Peyer's patch (tissue), 4 donors: ENCODE results near the gene GINS2. TPM values are rescaled to one million over a fixed set of nuclear protein-coding genes. Genes with fewer than 3 reads are reported as not detected.

Experiments
- DNase-seq, 3 donors: peaks; one replicate each; pipeline ENCODE4 v3.0.0-alpha.2; 2017 to 2019
- H3K27ac ChIP-seq, 4 donors: fragments of 200-600 bp; sonication (generic); one replicate each; pipeline ENCODE4 v1.5.1; 2016 to 2019
- H3K27me3 ChIP-seq, 2 donors: fragments of 200-600 bp; sonication (generic); one replicate each; pipeline ENCODE4 v1.5.1; 2019
- H3K36me3 ChIP-seq, 3 donors: fragments of 200-600 bp; sonication (generic); one replicate each; pipeline ENCODE4 v1.5.1; 2016 to 2019
- H3K4me1 ChIP-seq, 4 donors: fragments of 200-600 bp; sonication (generic); one replicate each; pipeline ENCODE4 v1.5.1; 2016 to 2019
- H3K4me3 ChIP-seq, 4 donors: fragments of 200-600 bp; sonication (generic); 1 replicate in 3 of 4; 2 replicates in 1 of 4; pipeline ENCODE4 v1.5.1; 2016 to 2019; ENCODE audit warnings: mild to moderate bottlenecking in 1 of 4
- H3K9me3 ChIP-seq, 4 donors: fragments of 200-600 bp; sonication (generic); one replicate each; pipeline ENCODE4 v1.5.1; 2016 to 2019; ENCODE audit warnings: mild to moderate bottlenecking in 1 of 4
- POLR2A ChIP-seq, 2 donors: fragments of 450-650 bp; IDR thresholded peaks; one replicate each; pipeline ENCODE4 v1.5.1; 2017; ENCODE audit warnings: antibody characterized with exemption in 2 of 2, mild to moderate bottlenecking in 2 of 2, moderate library complexity in 2 of 2
- total RNA-seq, 4 donors: library from RNA; depleted of rRNA; stranded (reverse); fragments of >200 nt; gene quantifications; one replicate each; pipeline ENCODE4 v1.1.0, GENCODE V29; 2016
- TF ChIP-seq, protein P1 (sequence below), 6 experiments: fragments of 450-650 bp in 4 of 6; fragments of 200-600 bp in 2 of 6; sonication (generic) in 1 of 6; IDR thresholded peaks; one replicate each; pipeline ENCODE4 v1.5.1; 2017 to 2019; ENCODE audit warnings: antibody characterized with exemption in 6 of 6, mild to moderate bottlenecking in 3 of 6, moderate library complexity in 1 of 6

Gene GINS2
- total RNA-seq, 4 donors from 2014 or later, result 2.9 to 10.7 (median 5.2) TPM

DNA sequence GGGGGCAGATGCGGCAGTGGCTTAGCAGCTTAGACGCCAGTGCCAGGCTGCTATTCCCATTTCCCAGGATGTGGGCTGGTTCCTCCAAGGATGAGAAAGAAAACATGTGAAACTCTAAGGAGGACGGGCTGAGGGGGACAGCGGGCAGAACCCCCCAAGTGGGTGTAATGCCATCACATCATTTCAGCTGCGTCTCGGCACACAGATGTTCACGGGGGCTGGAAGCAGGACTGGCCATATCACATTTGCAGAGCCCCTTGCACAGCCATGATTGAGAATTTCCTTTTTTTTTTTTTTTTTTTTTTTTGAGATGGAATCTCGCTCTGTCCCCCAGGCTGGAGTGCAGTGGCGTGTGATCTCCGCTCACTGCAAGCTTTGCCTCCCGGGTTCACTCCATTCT, 15.3 kb upstream of the GINS2 start:
- H3K27ac ChIP-seq, result no peak overlapping the region
- no peaks in the 10 kb centered on the region for H3K9me3 ChIP-seq
- no peaks in the 10 kb centered on the region for H3K27me3 ChIP-seq
- H3K4me3 ChIP-seq, result no peak overlapping the region
- TF ChIP-seq, protein P1, sequence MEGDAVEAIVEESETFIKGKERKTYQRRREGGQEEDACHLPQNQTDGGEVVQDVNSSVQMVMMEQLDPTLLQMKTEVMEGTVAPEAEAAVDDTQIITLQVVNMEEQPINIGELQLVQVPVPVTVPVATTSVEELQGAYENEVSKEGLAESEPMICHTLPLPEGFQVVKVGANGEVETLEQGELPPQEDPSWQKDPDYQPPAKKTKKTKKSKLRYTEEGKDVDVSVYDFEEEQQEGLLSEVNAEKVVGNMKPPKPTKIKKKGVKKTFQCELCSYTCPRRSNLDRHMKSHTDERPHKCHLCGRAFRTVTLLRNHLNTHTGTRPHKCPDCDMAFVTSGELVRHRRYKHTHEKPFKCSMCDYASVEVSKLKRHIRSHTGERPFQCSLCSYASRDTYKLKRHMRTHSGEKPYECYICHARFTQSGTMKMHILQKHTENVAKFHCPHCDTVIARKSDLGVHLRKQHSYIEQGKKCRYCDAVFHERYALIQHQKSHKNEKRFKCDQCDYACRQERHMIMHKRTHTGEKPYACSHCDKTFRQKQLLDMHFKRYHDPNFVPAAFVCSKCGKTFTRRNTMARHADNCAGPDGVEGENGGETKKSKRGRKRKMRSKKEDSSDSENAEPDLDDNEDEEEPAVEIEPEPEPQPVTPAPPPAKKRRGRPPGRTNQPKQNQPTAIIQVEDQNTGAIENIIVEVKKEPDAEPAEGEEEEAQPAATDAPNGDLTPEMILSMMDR (IDR thresholded peaks at IDR 0.05), result no peak
- H3K36me3 ChIP-seq, result no peaks in the 10 kb centered on the region
- DNase-seq, result no peak
- H3K4me1 ChIP-seq, result no peaks in the 10 kb centered on the region

- no peak overlapping the region for H3K27ac ChIP-seq
- no peak overlapping the region for H3K4me3 ChIP-seq
- H3K27me3 ChIP-seq, result no peaks in the 10 kb centered on the region
- no peaks in the 10 kb centered on the region for H3K9me3 ChIP-seq
- no peaks in the 10 kb centered on the region for H3K36me3 ChIP-seq
- DNase-seq, result no peak
- no peak for TF ChIP-seq POLR2A (IDR thresholded peaks at IDR 0.05)
- TF ChIP-seq, protein P1 (IDR thresholded peaks at IDR 0.05), result no peak
- no peaks in the 10 kb centered on the region for H3K4me1 ChIP-seq
Measured at GRCh38 chr16:85699628-85700027, 10.9 kb upstream of the GINS2 start.

DNA sequence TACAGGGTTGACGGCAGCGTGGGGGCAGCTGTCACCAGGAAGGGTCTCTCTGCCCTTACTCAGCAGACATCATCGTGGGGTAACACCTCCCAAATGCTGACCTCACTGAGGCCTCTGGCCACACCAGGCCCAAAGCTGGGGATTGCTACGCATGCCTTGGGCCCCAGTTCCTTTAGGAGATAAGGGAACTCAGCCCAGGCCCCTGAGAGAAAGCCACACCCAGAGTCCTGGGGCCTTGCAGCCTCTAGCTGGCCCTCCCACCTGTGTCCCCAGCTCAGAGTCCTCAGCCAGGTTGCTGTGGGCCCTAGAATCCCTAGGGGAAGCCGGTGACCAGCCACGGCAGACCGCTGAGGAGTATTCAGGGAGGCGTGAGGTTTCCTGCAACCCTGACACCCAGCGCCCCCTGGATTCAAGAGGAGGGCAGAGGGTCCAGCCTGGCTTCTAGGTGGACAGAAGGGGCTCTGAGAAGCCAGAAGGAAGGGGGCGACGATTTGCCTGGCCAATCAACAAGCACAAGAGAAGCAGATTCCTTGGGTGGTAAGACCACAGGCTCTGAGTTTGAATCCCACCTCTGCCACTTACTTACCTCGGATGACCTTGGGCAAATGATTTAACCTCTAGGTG, 10.3 kb upstream of the GINS2 start:
- Histone ChIP-seq H3K9me3 (no peaks in the 10 kb centered on the region), H3K4me3 (no peak overlapping the region), H3K4me1 (no peaks in the 10 kb centered on the region), H3K27me3 (no peaks in the 10 kb centered on the region), H3K36me3 (no peaks in the 10 kb centered on the region), H3K27ac (no peak overlapping the region)
- TF ChIP-seq, protein P1 (IDR thresholded peaks at IDR 0.05), result no peak
- TF ChIP-seq POLR2A (IDR thresholded peaks at IDR 0.05), result no peak
- no peak for DNase-seq

GRCh38 chr16:85698459-85698891, 9.7 kb upstream of the GINS2 start:
- H3K9me3 ChIP-seq, result no peaks in the 10 kb centered on the region
- TF ChIP-seq, protein P1 (IDR thresholded peaks at IDR 0.05), result no peak
- no peak for TF ChIP-seq POLR2A (IDR thresholded peaks at IDR 0.05)
- no peaks in the 10 kb centered on the region for H3K4me1 ChIP-seq
- H3K27ac ChIP-seq, result no peak overlapping the region
- H3K4me3 ChIP-seq, result no peak overlapping the region
- H3K27me3 ChIP-seq, result no peaks in the 10 kb centered on the region
- H3K36me3 ChIP-seq, result no peaks in the 10 kb centered on the region
- no peak for DNase-seq

DNA sequence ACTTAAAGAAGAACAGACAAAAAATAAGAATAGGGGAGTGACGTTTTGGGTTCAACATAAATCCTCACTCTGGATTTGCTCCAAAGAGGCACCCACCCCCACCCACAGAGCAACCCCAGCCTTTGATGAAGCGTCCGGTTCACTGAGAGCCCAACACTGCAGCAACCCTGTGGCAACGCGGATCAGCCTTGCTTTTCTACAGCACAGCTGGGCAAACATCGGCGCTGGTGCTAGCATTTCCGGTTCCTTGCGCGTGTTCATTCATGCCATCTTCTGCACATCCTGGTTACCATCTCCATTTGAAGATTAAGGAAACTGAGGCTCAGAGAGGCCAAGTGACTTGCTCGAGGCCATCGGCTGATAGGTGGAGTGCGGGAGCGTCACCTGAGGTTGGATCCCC, 8.7 kb upstream of the GINS2 start:
- TF ChIP-seq, protein P1 (IDR thresholded peaks at IDR 0.05), result no peak
- no peak for TF ChIP-seq POLR2A (IDR thresholded peaks at IDR 0.05)
- no peaks in the 10 kb centered on the region for H3K27me3 ChIP-seq
- no peaks in the 10 kb centered on the region for H3K4me1 ChIP-seq
- no peak overlapping the region for H3K27ac ChIP-seq
- DNase-seq, result no peak
- H3K4me3 ChIP-seq, result no peak overlapping the region
- H3K9me3 ChIP-seq, result no peaks in the 10 kb centered on the region
- no peaks in the 10 kb centered on the region for H3K36me3 ChIP-seq

- TF ChIP-seq POLR2A (IDR thresholded peaks at IDR 0.05), result no peak
- TF ChIP-seq, protein P1 (IDR thresholded peaks at IDR 0.05), result no peak
- no peak for DNase-seq
- no peaks in the 10 kb centered on the region for H3K36me3 ChIP-seq
- H3K4me1 ChIP-seq, result no peaks in the 10 kb centered on the region
- no peaks in the 10 kb centered on the region for H3K9me3 ChIP-seq
- no peak overlapping the region for H3K27ac ChIP-seq
- H3K27me3 ChIP-seq, result no peaks in the 10 kb centered on the region
- no peak overlapping the region for H3K4me3 ChIP-seq
Measured at GRCh38 chr16:85696781-85697180, 8.0 kb upstream of the GINS2 start.
